SK-N-MC (cell line): Measurements from ENCODE around the gene SZT2.
"Not testable (repeated sequence)": the region's sequence is repeated elsewhere in the genome, so short reads cannot be mapped to it uniquely, and the experiment has no call there.

ENCODE experiments used
- DNase-seq: peaks from one replicate; pipeline ENCODE4 v3.0.0-alpha.2; 2011; ENCODE audit warnings: low read depth, low spot score
- H3K27ac ChIP-seq: fragments of 200-600 bp; sonication (generic); 2 replicates; pipeline ENCODE4 v1.5.1; 2016; ENCODE audit warnings: mixed run types
- H3K36me3 ChIP-seq: fragments of 200-600 bp; sonication (generic); 2 replicates; pipeline ENCODE4 v1.6.1; 2017; ENCODE audit warnings: antibody characterized with exemption, low read length, mixed read lengths; ENCODE audit not compliant: insufficient read depth
- H3K4me3 ChIP-seq: fragments of 200-600 bp; sonication (generic); 2 replicates; pipeline ENCODE4 v1.5.1; 2016
- H3K9ac ChIP-seq: fragments of 200-600 bp; sonication (generic); 2 replicates; pipeline ENCODE4 v1.8.0; 2017; ENCODE audit warnings: mixed run types, mixed read lengths; ENCODE audit not compliant: insufficient read length
- H3K9me3 ChIP-seq: fragments of 200-600 bp; sonication (generic); 2 replicates; pipeline ENCODE4 v1.6.1; 2017; ENCODE audit warnings: low read depth, mild to moderate bottlenecking, antibody characterized with exemption, low read length, moderate library complexity, mixed read lengths
- EZH2 ChIP-seq: fragments of 200-600 bp; sonication (generic); IDR thresholded peaks from one replicate; pipeline ENCODE4 v1.6.1; 2017; ENCODE audit warnings: antibody characterized with exemption
- FOXP2 ChIP-seq: optimal IDR thresholded peaks from 2 replicates; pipeline ENCODE3; 2011; ENCODE audit warnings: mild to moderate bottlenecking, moderate library complexity; ENCODE audit not compliant: insufficient read depth; ENCODE audit errors: extremely low read length, control extremely low read depth
- POLR2AphosphoS5 ChIP-seq: IDR thresholded peaks from 2 replicates; pipeline ENCODE4 v1.6.1; 2012; ENCODE audit warnings: mild to moderate bottlenecking, low read depth, low read length, borderline replicate concordance

Gene SZT2

DNA sequence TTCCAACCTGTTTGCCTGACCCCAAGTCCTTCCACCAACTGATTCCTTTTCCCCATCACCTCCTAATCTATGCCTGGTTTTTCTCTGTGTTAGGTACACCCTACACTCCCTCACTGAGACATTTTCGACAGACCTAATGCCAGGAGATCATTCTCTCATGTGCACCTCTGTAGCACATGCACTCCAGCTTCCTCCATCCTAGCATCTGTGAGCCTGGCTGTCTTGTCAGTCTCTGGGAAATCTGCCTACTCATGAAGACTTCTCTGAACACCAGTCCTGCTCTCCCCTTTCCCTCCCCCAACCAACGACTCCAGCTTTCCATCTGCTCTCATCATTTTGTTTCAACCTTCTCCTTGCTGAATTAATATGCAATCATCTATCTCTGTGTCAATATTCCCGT is 1.1 kb upstream of the SZT2 start:
- H3K27ac ChIP-seq, result no peak overlapping the region

DNA sequence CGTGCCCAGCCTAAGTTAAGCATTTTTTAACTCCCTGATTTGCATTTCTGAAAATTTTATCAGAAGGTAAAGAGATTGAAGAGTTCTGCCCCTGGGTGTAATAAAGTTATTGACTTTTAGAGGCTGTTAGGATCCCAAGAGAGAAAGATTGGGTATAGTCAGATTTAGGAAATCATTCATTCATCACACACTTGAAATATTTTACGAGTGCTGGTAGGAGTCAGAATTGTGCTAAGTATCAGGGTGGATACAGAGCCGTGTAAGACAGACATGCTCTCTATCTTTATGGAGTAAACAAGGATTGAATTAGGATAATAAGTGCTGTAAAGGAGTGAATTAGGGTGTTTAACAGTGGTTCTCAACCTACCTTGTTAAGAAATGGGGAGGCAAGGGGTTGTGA is 3.0 kb downstream of the SZT2 start:
- no peak for DNase-seq
- no peak for TF ChIP-seq EZH2
- Histone ChIP-seq H3K4me3 (no peak overlapping the region), H3K27ac (no peak overlapping the region), H3K9ac (no peak overlapping the region), H3K36me3 (no peaks in the 10 kb centered on the region), H3K9me3 (no peaks in the 10 kb centered on the region)

More for the DNA sequence above, 1.1 kb upstream of the SZT2 start:
- Histone ChIP-seq H3K9me3 (no peaks in the 10 kb centered on the region), H3K9ac (peak overlapping the region; percentile 88), H3K36me3 (peaks cover 34% of the 10 kb centered on the region), H3K4me3 (peak overlapping the region; percentile 93)
- DNase-seq, result no peak
- no peak for TF ChIP-seq EZH2
- TF ChIP-seq FOXP2, result no peak
- no peak for TF ChIP-seq POLR2AphosphoS5

DNA sequence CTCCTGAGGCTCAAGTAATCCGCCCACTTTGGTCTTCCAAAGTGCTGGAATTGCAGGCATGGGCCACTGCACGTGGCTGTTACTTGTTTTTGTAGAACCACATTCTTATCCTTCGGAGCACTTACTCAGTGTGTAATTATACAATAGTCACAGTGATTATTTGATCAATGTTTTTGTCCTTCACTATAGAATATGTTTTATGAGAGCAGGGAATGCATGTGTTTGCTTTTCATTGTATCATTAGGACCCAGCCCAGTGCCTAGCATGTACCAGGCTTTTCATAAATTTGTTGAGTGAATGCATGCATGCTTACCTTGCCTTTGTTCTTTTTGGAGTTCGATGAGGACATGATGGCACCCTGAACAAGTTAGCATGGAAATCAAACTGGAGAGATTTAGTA is 5.8 kb downstream of the SZT2 start:
- no peak overlapping the region for H3K4me3 ChIP-seq
- no peaks in the 10 kb centered on the region for H3K9me3 ChIP-seq
- TF ChIP-seq POLR2AphosphoS5 (no peak), EZH2 (no peak)
- H3K36me3 ChIP-seq, result no peaks in the 10 kb centered on the region
- H3K9ac ChIP-seq, result no peak overlapping the region
- no peak overlapping the region for H3K27ac ChIP-seq
- no peak for DNase-seq

DNA sequence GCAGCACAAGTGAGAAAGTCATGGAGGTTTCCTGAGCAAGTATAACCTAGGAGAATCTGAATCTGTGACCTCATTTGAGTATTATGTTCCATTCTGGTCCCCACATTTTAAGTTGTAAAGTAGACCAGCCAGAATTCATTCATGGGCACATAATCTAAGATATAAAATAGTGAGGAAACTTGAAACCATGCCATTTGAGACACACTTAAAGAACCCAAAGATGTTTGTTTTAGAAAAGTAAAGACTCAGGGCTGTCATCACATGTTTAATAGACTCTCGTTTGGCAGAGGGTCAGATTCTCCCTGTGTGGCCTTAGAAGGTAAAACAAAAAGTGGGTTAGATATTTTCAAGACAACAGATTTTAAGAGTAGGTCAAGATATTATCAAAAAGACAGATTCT is 6.4 kb downstream of the SZT2 start:
- TF ChIP-seq FOXP2, result no peak
- no peak for TF ChIP-seq EZH2
- no peak for TF ChIP-seq POLR2AphosphoS5

DNA sequence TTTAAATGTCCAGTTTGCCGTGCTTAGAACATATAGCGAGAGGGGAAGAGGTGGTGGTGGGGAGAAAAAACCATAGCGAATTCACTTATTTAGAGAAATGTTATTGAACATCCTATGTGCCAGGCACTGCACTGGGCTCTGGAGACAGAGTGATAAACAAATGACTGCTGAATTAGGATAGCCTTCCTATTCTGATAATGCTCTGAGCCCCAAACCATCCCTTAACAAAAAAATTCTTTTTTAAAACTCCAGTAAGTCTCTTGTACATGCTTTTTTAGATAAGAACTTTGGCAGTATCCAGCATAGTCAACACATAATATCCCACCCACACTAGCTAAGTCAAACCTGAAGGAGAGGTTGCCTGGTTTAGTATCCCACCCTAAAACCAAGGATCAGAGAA is 8.5 kb downstream of the SZT2 start:
- TF ChIP-seq POLR2AphosphoS5 (no peak), EZH2 (no peak)
- H3K4me3 ChIP-seq, result no peak overlapping the region
- H3K9ac ChIP-seq, result no peak overlapping the region
- DNase-seq, result no peak
- H3K27ac ChIP-seq, result no peak overlapping the region
- no peaks in the 10 kb centered on the region for H3K9me3 ChIP-seq
- H3K36me3 ChIP-seq, result no peaks in the 10 kb centered on the region

More for the DNA sequence above, 6.4 kb downstream of the SZT2 start:
- Histone ChIP-seq H3K4me3 (no peak overlapping the region), H3K9me3 (no peaks in the 10 kb centered on the region), H3K27ac (no peak overlapping the region), H3K9ac (no peak overlapping the region), H3K36me3 (no peaks in the 10 kb centered on the region)
- DNase-seq, result no peak

DNA sequence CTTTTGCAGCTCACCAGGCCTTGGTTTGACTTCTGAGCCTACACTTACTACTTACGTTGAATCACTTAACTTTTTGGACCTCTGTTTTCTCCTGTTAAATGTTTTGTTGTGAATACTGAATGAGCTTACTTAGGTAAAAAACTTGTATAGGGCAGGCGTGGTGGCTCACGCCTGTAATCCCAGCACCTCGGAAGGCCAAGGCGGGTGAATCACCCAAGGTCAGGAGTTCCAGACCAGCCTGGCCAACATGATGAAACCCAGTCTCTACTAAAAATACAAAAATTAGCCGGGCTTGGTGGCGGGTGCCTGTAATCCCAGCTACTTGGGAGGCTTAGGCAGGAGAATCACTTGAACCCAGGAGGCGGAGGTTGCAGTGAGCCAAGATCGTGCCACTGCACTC is 10.7 kb downstream of the SZT2 start:
- not testable (repeated sequence) for H3K9ac ChIP-seq, H3K27ac ChIP-seq, DNase-seq, H3K4me3 ChIP-seq, H3K9me3 ChIP-seq
- H3K36me3 ChIP-seq, result peaks cover 16% of the 10 kb centered on the region

DNA sequence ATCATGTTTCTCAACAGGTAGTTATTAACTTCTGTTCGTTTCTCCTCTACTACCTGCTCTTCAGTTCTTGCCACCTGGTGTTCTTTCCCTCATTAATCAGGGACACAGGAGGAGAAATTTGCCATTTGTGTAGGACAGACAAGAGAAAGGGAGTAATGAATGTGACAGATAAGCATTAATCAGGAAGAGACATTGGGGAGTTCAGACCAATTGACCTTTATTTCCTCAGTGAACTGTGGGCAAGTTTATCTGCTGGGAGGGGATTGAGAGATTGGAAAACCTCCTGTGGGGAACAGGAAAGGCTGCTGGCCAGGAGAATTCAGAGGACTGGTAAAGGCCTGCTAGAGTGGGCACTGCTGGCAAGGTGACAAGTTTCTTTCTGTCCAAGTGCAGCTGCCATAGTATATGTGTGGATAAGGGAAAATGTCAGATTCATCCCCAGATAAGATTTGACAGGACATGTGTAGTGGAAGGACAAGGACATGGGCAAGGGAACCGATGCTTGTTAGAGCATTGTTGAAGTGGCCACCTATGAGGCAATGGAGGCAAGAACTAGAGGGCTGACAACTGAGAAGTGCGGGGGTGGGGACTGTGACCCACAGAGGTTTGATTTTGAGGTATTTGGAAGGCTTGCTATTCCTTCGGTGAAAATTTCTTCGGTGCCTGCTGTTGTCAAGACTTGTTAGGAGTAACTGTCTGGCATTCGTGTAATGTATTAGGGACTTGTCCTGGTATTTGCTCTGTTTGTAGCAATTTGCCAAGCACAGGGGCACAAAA is 12.6 kb downstream of the SZT2 start:
- Histone ChIP-seq H3K9me3 (no peaks in the 10 kb centered on the region), H3K9ac (no peak overlapping the region), H3K27ac (no peak overlapping the region), H3K4me3 (no peak overlapping the region), H3K36me3 (peaks cover 23% of the 10 kb centered on the region)
- no peak for DNase-seq
- TF ChIP-seq EZH2, result no peak
- no peak for TF ChIP-seq POLR2AphosphoS5
- TF ChIP-seq FOXP2, result no peak

DNA sequence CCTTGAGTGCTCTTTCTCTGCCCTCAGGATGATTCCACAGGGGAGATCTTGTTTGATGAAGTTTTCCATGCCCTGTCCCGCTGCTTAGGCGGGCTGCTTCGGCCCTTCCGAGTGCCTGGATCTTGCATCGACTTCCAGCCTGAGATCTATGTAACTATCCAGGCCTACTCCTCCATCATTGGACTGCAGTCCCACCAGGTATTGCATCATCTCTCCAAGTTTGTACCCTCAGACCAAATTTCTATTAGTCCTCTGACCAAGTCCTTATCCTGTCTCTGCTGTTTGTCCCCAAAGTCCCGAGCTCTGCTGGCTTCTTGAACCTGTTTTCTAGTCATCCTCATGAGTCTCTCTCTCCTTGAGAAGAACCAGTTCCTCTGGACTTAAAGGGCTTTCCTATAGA is 14.7 kb downstream of the SZT2 start:
- DNase-seq, result no peak
- Histone ChIP-seq H3K9ac (no peak overlapping the region), H3K4me3 (no peak overlapping the region), H3K36me3 (peaks cover 28% of the 10 kb centered on the region), H3K27ac (no peak overlapping the region), H3K9me3 (no peaks in the 10 kb centered on the region)
- TF ChIP-seq POLR2AphosphoS5, result no peak
- TF ChIP-seq EZH2, result no peak
- no peak for TF ChIP-seq FOXP2

DNA sequence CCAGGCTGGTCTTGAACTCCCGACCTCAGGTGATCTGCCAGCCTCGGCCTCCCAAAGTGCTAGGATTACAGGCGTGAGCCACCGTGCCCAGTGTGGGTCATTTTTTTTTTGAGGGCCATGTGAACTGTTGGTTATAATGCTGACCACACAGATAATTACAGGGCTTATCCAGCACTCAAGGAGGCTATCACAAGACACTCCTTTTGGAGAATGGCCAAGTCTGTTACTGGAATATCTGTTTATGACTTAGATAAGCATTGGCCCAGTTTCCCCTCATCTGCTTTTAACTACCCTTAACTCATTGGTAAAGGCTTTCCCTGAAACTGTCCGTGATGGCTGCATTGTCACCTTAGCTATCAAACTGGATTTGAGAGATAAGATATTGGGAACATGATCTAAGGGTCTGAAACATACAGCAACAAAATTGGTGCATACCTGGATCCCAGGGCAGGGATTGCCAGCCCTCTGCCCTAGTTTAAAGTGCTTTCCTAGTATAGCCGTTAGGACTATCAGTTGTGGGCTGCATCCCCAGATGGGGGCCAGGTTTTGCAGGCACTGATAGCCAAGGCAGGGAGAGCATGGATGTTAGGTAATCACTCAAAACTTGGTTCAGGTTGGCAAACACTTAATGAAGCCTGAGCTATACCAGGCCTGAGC is 15.6 kb downstream of the SZT2 start:
- Histone ChIP-seq H3K27ac (no peak overlapping the region), H3K9ac (no peak overlapping the region), H3K4me3 (no peak overlapping the region), H3K9me3 (no peaks in the 10 kb centered on the region), H3K36me3 (peaks cover 35% of the 10 kb centered on the region)
- TF ChIP-seq POLR2AphosphoS5 (no peak), EZH2 (no peak), FOXP2 (no peak)
- no peak for DNase-seq
